ENCODE results near the gene FTO. TPM values are rescaled to one million over a fixed set of nuclear protein-coding genes. Genes with fewer than 3 reads are reported as not detected.

FTO gene
- total and polyA plus RNA-seq, 4 experiments from 2014 or later: 61.5 to 126 (median 69.7) TPM

- no peak overlapping the region for H3K27ac ChIP-seq (ENCODE audit: low read depth, low read length)
- ChIA-PET POLR2A (ENCODE audit: partially characterized antibody) (no interaction called here), CTCF (ENCODE audit: partially characterized antibody) (no interaction called here)
- H3K27me3 ChIP-seq (ENCODE audit: insufficient read depth, low read length): no peaks in the 10 kb centered on the region
- no peaks in the 10 kb centered on the region for H3K36me3 ChIP-seq (ENCODE audit: insufficient read depth, low read length)
- H3K9me3 Mint-ChIP-seq: peaks cover 2 to 13% (median 6%) of the 10 kb centered on the region in 8 donors
- no peak for DNase-seq
- intact Hi-C loops (cut with micrococcal nuclease): no loop called here
- H3K9me3 ChIP-seq (ENCODE audit: control insufficient read depth in 1 of 2, low read length in 2 of 2): no peaks in the 10 kb centered on the region
- peak overlapping the region in 1 of 8 donors; percentile 5 for H3K4me3 Mint-ChIP-seq
- H3K27me3 Mint-ChIP-seq: no peaks in the 10 kb centered on the region
- no peak overlapping the region for H3K27ac Mint-ChIP-seq
- H3K4me3 ChIP-seq (ENCODE audit: low read length in 2 of 2): no peak overlapping the region
- peaks cover 28 to 40% of the 10 kb centered on the region in 2 donors for H3K36me3 Mint-ChIP-seq
- peaks cover 0 to 2% (median 0%) of the 10 kb centered on the region in 4 donors for H3K4me1 Mint-ChIP-seq
- no peaks in the 10 kb centered on the region for H3K4me1 ChIP-seq (ENCODE audit: insufficient read depth, low read length)
Observed at GRCh38 chr16:54040975-54041374, 337.0 kb downstream of the FTO start.

DNA sequence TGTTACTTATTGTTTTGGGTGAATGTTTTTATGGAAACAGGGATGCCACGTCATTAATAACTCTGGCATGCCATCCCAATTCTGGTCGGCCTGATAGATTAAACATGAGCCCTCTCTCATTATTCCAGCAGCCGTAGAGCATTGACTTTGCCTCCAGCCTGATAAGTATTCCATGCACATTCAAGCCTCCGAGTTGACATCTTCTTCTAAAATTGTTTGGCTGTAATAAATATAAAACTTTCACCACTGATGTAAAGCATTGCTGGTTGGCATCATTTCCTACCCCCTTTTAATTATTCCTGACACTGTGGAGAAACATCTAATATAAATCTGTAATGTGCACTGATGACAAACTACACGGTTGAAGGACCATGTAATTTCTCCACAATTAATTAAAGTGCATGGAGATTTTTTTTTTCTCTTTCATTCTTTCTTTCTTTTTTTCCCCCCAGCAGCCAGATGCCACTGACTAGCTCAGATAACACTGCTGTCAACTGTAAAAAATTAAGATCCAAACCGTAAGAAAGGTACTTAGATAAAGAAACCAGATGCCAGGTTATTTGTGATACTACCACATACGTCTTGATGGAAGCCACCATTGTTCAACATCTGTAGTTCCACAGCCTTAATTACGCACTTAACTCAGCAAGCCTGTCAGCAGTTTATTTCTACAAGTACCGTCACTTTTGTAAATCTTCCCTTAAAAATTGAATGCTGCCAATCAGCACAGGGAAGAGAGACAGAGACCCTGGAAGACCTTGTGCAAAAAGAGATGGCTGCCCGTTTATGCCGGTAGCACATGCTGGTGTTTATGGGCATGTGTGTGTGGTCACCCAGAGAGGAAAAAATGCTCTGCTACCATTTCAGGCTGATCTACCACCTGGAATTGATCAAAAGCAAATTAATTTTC lies 344.9 kb downstream of the FTO start:
- Mint-ChIP-seq H3K27ac (peak overlapping the region in 1 of 7 donors; percentile 29), H3K4me3 (no peak overlapping the region), H3K4me1 (peaks cover 0 to 10% (median 0%) of the 10 kb centered on the region in 4 donors), H3K36me3 (peaks cover 0 to 6% of the 10 kb centered on the region in 2 donors), H3K27me3 (no peaks in the 10 kb centered on the region), H3K9me3 (peaks cover 0 to 2% (median 0%) of the 10 kb centered on the region in 8 donors)
- intact Hi-C loops (cut with micrococcal nuclease): no loop called here
- H3K4me1 ChIP-seq (ENCODE audit: insufficient read depth, low read length): no peaks in the 10 kb centered on the region
- ChIA-PET CTCF (ENCODE audit: partially characterized antibody) (no interaction called here), POLR2A (ENCODE audit: partially characterized antibody) (no interaction called here)
- no peak overlapping the region for H3K27ac ChIP-seq (ENCODE audit: low read depth, low read length)
- H3K4me3 ChIP-seq (ENCODE audit: low read length in 2 of 2): no peak overlapping the region
- H3K36me3 ChIP-seq (ENCODE audit: insufficient read depth, low read length): no peaks in the 10 kb centered on the region
- no peak for DNase-seq
- no peaks in the 10 kb centered on the region for H3K9me3 ChIP-seq (ENCODE audit: control insufficient read depth in 1 of 2, low read length in 2 of 2)
- no peaks in the 10 kb centered on the region for H3K27me3 ChIP-seq (ENCODE audit: insufficient read depth, low read length)

- no peaks in the 10 kb centered on the region for H3K9me3 ChIP-seq (ENCODE audit: control insufficient read depth in 1 of 2, low read length in 2 of 2)
- POLR2A ChIA-PET (ENCODE audit: partially characterized antibody): no interaction called here
- H3K27me3 Mint-ChIP-seq: no peaks in the 10 kb centered on the region
- H3K9me3 Mint-ChIP-seq: peaks cover 0 to under 1% (median 0%) of the 10 kb centered on the region in 8 donors
- CTCF ChIA-PET (ENCODE audit: partially characterized antibody): no interaction called here
- H3K36me3 ChIP-seq (ENCODE audit: insufficient read depth, low read length): no peaks in the 10 kb centered on the region
- peaks cover 0 to 10% (median 0%) of the 10 kb centered on the region in 4 donors for H3K4me1 Mint-ChIP-seq
- peaks cover 0 to 6% of the 10 kb centered on the region in 2 donors for H3K36me3 Mint-ChIP-seq
- DNase-seq: no peak
- H3K27ac ChIP-seq (ENCODE audit: low read depth, low read length): no peak overlapping the region
- no peak overlapping the region for H3K27ac Mint-ChIP-seq
- no peaks in the 10 kb centered on the region for H3K4me1 ChIP-seq (ENCODE audit: insufficient read depth, low read length)
- intact Hi-C loops (cut with micrococcal nuclease): no loop called here
- no peak overlapping the region for H3K4me3 ChIP-seq (ENCODE audit: low read length in 2 of 2)
- no peak overlapping the region for H3K4me3 Mint-ChIP-seq
- no peaks in the 10 kb centered on the region for H3K27me3 ChIP-seq (ENCODE audit: insufficient read depth, low read length)
Observed at GRCh38 chr16:54049591-54050458, 345.9 kb downstream of the FTO start.

GRCh38 chr16:54050459-54051210 lies 346.7 kb downstream of the FTO start:
- CTCF ChIA-PET (ENCODE audit: partially characterized antibody): no interaction called here
- no peaks in the 10 kb centered on the region for H3K9me3 Mint-ChIP-seq
- Histone ChIP-seq H3K4me1 (ENCODE audit: insufficient read depth, low read length) (no peaks in the 10 kb centered on the region), H3K4me3 (ENCODE audit: low read length in 2 of 2) (no peak overlapping the region), H3K27me3 (ENCODE audit: insufficient read depth, low read length) (no peaks in the 10 kb centered on the region), H3K27ac (ENCODE audit: low read depth, low read length) (no peak overlapping the region), H3K9me3 (ENCODE audit: control insufficient read depth in 1 of 2, low read length in 2 of 2) (no peaks in the 10 kb centered on the region), H3K36me3 (ENCODE audit: insufficient read depth, low read length) (no peaks in the 10 kb centered on the region)
- H3K27me3 Mint-ChIP-seq: no peaks in the 10 kb centered on the region
- H3K4me1 Mint-ChIP-seq: peaks cover 0 to 10% (median 0%) of the 10 kb centered on the region in 4 donors
- H3K27ac Mint-ChIP-seq: no peak overlapping the region
- no peak for DNase-seq
- POLR2A ChIA-PET (ENCODE audit: partially characterized antibody): no interaction called here
- no peak overlapping the region for H3K4me3 Mint-ChIP-seq
- intact Hi-C loops (cut with micrococcal nuclease): no loop called here
- peaks cover 0 to 6% of the 10 kb centered on the region in 2 donors for H3K36me3 Mint-ChIP-seq

DNA sequence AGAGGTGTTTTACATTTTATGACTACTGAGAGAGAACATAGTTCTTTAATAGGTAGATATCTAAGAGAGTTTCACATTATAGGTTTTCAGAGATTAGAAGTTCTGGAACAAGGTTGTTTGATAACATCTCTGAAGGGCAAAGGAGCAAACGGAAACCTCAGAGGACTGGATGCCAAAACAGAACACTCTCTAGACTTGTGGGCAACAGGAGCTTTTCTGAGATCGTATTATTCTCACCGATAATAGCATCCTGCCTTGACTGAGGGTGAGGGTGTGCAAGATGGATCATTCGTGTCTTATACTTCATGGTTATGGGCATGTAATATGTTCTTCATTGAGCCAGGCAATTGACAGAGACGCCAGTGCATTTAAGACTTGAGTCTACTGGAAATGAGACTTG lies 347.9 kb downstream of the FTO start:
- intact Hi-C loops (cut with micrococcal nuclease): no loop called here
- H3K27ac ChIP-seq (ENCODE audit: low read depth, low read length): no peak overlapping the region
- H3K27me3 ChIP-seq (ENCODE audit: insufficient read depth, low read length): no peaks in the 10 kb centered on the region
- POLR2A ChIA-PET (ENCODE audit: partially characterized antibody): no interaction called here
- Mint-ChIP-seq H3K27me3 (no peaks in the 10 kb centered on the region), H3K4me1 (peaks cover 0 to 10% (median 0%) of the 10 kb centered on the region in 4 donors), H3K9me3 (no peaks in the 10 kb centered on the region), H3K4me3 (no peak overlapping the region), H3K36me3 (peaks cover 2 to 10% of the 10 kb centered on the region in 2 donors), H3K27ac (no peak overlapping the region)
- H3K9me3 ChIP-seq (ENCODE audit: control insufficient read depth in 1 of 2, low read length in 2 of 2): no peaks in the 10 kb centered on the region
- H3K4me3 ChIP-seq (ENCODE audit: low read length in 2 of 2): no peak overlapping the region
- no peak for DNase-seq
- H3K4me1 ChIP-seq (ENCODE audit: insufficient read depth, low read length): no peaks in the 10 kb centered on the region
- H3K36me3 ChIP-seq (ENCODE audit: insufficient read depth, low read length): no peaks in the 10 kb centered on the region
- CTCF ChIA-PET (ENCODE audit: partially characterized antibody): no interaction called here

DNA sequence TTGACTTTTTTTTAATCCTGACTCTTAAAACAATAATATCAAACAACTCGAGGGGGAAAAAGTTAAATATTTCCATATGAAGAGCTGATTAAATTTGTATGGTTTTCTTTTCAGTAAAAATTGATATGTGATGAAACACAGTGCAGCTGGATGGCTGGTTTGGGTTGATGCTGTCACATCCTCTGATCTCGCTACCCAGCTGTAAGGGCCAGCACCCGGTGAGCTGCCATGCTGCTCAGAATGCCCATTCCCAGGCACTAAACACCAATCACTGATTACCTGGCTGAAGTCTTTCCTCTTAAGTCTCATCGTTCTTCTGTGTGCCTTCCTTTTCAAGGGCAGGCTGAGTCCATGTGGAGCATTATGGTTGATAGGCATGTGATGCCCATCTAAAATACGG lies 348.3 kb downstream of the FTO start:
- Histone ChIP-seq H3K36me3 (ENCODE audit: insufficient read depth, low read length) (no peaks in the 10 kb centered on the region), H3K4me1 (ENCODE audit: insufficient read depth, low read length) (no peaks in the 10 kb centered on the region), H3K27ac (ENCODE audit: low read depth, low read length) (no peak overlapping the region), H3K9me3 (ENCODE audit: control insufficient read depth in 1 of 2, low read length in 2 of 2) (no peaks in the 10 kb centered on the region), H3K27me3 (ENCODE audit: insufficient read depth, low read length) (no peaks in the 10 kb centered on the region), H3K4me3 (ENCODE audit: low read length in 2 of 2) (no peak overlapping the region)
- Mint-ChIP-seq H3K4me1 (peaks cover 0 to 10% (median 0%) of the 10 kb centered on the region in 4 donors), H3K4me3 (no peak overlapping the region), H3K9me3 (peaks cover 0 to under 1% (median 0%) of the 10 kb centered on the region in 8 donors), H3K27me3 (no peaks in the 10 kb centered on the region), H3K27ac (no peak overlapping the region), H3K36me3 (peaks cover 5 to 14% of the 10 kb centered on the region in 2 donors)
- POLR2A ChIA-PET (ENCODE audit: partially characterized antibody): no interaction called here
- no peak for DNase-seq
- CTCF ChIA-PET (ENCODE audit: partially characterized antibody): no interaction called here
- intact Hi-C loops (cut with micrococcal nuclease): no loop called here

Data from CD4-positive, alpha-beta memory T cell (primary cell).